Left hindlimb (tissue), 1 donor: Measurements from ENCODE around the gene OR52L1.

Source experiments
- DNase-seq: peaks from one replicate; pipeline ENCODE4 v3.0.0-alpha.2; 2018

The OR52L1 gene

DNA sequence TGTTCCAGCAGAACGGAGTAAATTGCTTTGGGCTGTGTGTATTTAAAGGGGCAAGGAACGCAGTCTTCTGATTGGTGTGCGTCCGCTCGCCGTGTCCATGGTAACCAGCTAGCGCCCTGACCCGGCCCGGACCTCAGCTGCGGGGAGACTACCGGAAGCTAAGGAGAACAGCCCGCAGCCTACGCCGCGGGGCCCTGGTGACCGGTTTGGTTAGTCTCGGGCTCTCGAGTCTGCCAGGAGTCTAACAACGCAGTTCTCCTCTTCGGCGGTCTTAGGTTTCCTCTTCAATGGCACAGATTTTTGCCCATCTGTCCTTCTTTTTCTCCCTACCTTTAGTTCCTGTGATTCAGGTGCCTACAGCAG, 48.2 kb downstream of the OR52L1 start:
- no peak for DNase-seq

DNA sequence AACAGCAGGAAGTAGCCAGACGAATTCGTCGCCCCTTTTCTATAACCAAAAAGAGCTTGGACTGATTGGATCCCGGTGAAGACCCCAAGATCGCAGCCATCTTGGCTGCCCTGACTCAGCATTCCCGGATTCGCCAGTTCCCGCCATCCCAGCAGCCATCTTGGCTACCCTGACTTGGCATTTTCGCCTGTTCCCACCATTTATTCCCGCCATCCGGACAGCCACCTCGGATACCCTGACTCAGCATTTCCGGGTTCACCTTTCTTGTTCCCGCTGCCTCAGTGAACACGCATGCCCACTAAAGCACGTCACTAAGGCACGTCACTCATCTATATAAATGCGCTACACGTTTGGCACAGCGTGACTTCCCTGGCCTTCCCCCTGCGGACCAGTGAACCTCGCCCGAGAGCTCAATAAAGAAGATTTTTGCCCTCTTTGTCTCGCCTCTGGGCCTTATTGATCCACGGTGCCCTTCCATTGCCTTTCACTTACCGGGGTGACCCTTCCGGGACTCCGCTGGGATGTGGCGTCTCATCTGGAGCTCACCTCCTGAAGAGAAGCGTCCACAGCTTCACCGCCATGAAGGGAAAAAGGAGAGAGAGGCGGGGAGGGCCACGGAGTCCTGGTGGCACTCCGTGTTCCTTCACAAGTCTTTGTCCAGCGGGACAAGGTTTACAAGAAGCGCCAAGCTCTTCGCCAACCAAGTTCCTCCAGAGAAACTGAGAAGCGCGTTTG, 48.8 kb downstream of the OR52L1 start:
- DNase-seq: no peak
